Smooth muscle cell (in vitro differentiated cells): ENCODE data around the gene RANBP17. TPM values are rescaled to one million over a fixed set of nuclear protein-coding genes. Genes with fewer than 3 reads are reported as not detected.

Experiments
- DNase-seq: peaks from one replicate; lab custom pipeline; 2025; ENCODE audit not compliant: unreplicated experiment; lab: John Stamatoyannopoulos, UW
- H2AFZ ChIP-seq: fragments of 200-600 bp; sonication (generic); 2 replicates; pipeline ENCODE4 v1.6.0; 2016; ENCODE audit warnings: antibody characterized with exemption, low read depth, mild to moderate bottlenecking
- H3F3A ChIP-seq: fragments of 200-600 bp; sonication (generic); 2 replicates; pipeline ENCODE4 v1.6.0; 2017; ENCODE audit warnings: antibody characterized with exemption, low read depth
- H3K27ac ChIP-seq: fragments of 200-600 bp; sonication (generic); 2 replicates; pipeline ENCODE4 v1.5.1; 2016; ENCODE audit warnings: low read depth, mild to moderate bottlenecking
- H3K27me3 ChIP-seq: fragments of 200-600 bp; sonication (generic); 2 replicates; pipeline ENCODE4 v1.6.1; 2016; ENCODE audit warnings: low read depth, mild to moderate bottlenecking
- H3K36me3 ChIP-seq: fragments of 200-600 bp; sonication (generic); 2 replicates; pipeline ENCODE4 v1.5.1; 2016; ENCODE audit warnings: low read depth
- H3K4me1 ChIP-seq: fragments of 200-600 bp; sonication (generic); 2 replicates; pipeline ENCODE4 v1.5.1; 2016; ENCODE audit warnings: low read depth
- H3K4me2 ChIP-seq: fragments of 200-600 bp; sonication (generic); 2 replicates; pipeline ENCODE4 v1.6.0; 2016; ENCODE audit warnings: mild to moderate bottlenecking
- H3K4me3 ChIP-seq: fragments of 200-600 bp; sonication (generic); 2 replicates; pipeline ENCODE4 v1.5.1; 2016; ENCODE audit warnings: mild to moderate bottlenecking
- H3K79me2 ChIP-seq: fragments of 200-600 bp; sonication (generic); 2 replicates; pipeline ENCODE4 v1.6.0; 2016; ENCODE audit warnings: low read depth, mild to moderate bottlenecking
- H3K9ac ChIP-seq: fragments of 200-600 bp; sonication (generic); 2 replicates; pipeline ENCODE4 v1.6.0; 2016; ENCODE audit warnings: low read depth
- H3K9me3 ChIP-seq: fragments of 200-600 bp; sonication (generic); replicated peaks from 2 replicates; pipeline ENCODE4 v1.5.1; 2016; ENCODE audit warnings: low read depth
- H4K20me1 ChIP-seq: fragments of 200-600 bp; sonication (generic); 2 replicates; pipeline ENCODE4 v1.6.0; 2016; ENCODE audit warnings: low read depth
- WGBS: methylation state at CpG from one replicate; pipeline ENCODE4 v1.1.7; 2016; ENCODE audit warnings: low lambda C conversion rate; 5-methylcytosine and 5-hydroxymethylcytosine counted together
- polyA plus RNA-seq: library from polyadenylated mRNA; unstranded; fragments of >200 nt; fragmentation: Nextera tagmentation; extraction: Ambion mirVana; gene quantifications from 2 replicates; pipeline ENCODE4 v1.2.1, GENCODE V29; 2016
- total RNA-seq: library from RNA; depleted of rRNA; stranded (reverse); fragments of >200 nt; gene quantifications from 2 replicates; pipeline ENCODE4 v1.2.3, GENCODE V29; 2014
- TF ChIP-seq, protein P1 (sequence below): fragments of 200-600 bp; sonication (generic); IDR thresholded peaks from 2 replicates; pipeline ENCODE4 v1.5.1; 2017; ENCODE audit warnings: borderline replicate concordance, mild to moderate bottlenecking, antibody characterized with exemption; ENCODE audit not compliant: insufficient read depth, poor library complexity, severe bottlenecking

Gene RANBP17
- total and polyA plus RNA-seq, 2 experiments from 2014 or later = 13.0 to 42.6 TPM

- Histone ChIP-seq H3K9ac (no peak overlapping the region), H3K4me2 (no peak overlapping the region), H3K27ac (no peak overlapping the region), H3K36me3 (no peaks in the 10 kb centered on the region), H3K9me3 (no peaks in the 10 kb centered on the region), H3K4me3 (no peak overlapping the region), H4K20me1 (no peaks in the 10 kb centered on the region), H3F3A (no peaks in the 10 kb centered on the region), H3K27me3 (no peaks in the 10 kb centered on the region), H3K79me2 (no peaks in the 10 kb centered on the region), H2AFZ (no peak overlapping the region), H3K4me1 (no peaks in the 10 kb centered on the region)
- DNase-seq = no peak
- TF ChIP-seq, protein P1, sequence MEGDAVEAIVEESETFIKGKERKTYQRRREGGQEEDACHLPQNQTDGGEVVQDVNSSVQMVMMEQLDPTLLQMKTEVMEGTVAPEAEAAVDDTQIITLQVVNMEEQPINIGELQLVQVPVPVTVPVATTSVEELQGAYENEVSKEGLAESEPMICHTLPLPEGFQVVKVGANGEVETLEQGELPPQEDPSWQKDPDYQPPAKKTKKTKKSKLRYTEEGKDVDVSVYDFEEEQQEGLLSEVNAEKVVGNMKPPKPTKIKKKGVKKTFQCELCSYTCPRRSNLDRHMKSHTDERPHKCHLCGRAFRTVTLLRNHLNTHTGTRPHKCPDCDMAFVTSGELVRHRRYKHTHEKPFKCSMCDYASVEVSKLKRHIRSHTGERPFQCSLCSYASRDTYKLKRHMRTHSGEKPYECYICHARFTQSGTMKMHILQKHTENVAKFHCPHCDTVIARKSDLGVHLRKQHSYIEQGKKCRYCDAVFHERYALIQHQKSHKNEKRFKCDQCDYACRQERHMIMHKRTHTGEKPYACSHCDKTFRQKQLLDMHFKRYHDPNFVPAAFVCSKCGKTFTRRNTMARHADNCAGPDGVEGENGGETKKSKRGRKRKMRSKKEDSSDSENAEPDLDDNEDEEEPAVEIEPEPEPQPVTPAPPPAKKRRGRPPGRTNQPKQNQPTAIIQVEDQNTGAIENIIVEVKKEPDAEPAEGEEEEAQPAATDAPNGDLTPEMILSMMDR = no peak
- WGBS = 96% methylated on average over 2 of the region's 2 CpGs
Measured at GRCh38 chr5:171221916-171222315, 360.1 kb downstream of the RANBP17 start.

DNA sequence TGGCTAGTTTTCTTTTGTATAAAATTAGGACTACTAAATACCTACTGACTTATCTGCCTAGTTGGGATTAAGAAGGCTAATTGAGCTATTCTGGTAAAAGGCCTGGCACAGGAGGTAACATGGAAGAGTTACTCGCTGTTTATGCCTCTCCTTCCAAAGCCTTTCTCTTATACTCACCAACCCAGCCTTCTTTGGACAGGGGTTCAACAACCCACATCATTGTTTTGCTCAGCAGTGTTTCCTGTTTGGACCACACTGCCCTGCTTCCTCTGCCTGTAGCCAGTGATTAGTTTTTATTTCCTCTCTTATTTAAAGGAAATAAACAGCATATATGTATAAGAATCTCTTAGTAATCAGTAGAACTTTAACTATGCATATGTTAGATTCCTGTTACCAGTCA lies 362.1 kb downstream of the RANBP17 start:
- Histone ChIP-seq H3K27me3 (no peaks in the 10 kb centered on the region), H3K9me3 (no peaks in the 10 kb centered on the region), H3K4me3 (no peak overlapping the region), H3K27ac (no peak overlapping the region), H2AFZ (no peak overlapping the region), H3K79me2 (no peaks in the 10 kb centered on the region), H4K20me1 (no peaks in the 10 kb centered on the region), H3K4me2 (no peak overlapping the region), H3K4me1 (no peaks in the 10 kb centered on the region), H3F3A (no peaks in the 10 kb centered on the region), H3K9ac (no peak overlapping the region), H3K36me3 (no peaks in the 10 kb centered on the region)
- no peak for DNase-seq
- TF ChIP-seq, protein P1 = no peak
- WGBS = 100% methylated on average over 1 of the region's 1 CpG

GRCh38 chr5:171226096-171226754 lies 364.4 kb downstream of the RANBP17 start:
- no peaks in the 10 kb centered on the region for H3F3A ChIP-seq
- no peaks in the 10 kb centered on the region for H3K27me3 ChIP-seq
- no peaks in the 10 kb centered on the region for H4K20me1 ChIP-seq
- H3K9me3 ChIP-seq = no peaks in the 10 kb centered on the region
- H3K79me2 ChIP-seq = no peaks in the 10 kb centered on the region
- H3K4me3 ChIP-seq = no peak overlapping the region
- no peaks in the 10 kb centered on the region for H3K36me3 ChIP-seq
- TF ChIP-seq, protein P1 = no peak
- WGBS = 91% methylated on average over 5 of the region's 5 CpGs
- H3K4me1 ChIP-seq = no peaks in the 10 kb centered on the region
- H3K27ac ChIP-seq = no peak overlapping the region
- no peak overlapping the region for H2AFZ ChIP-seq
- no peak overlapping the region for H3K4me2 ChIP-seq
- no peak overlapping the region for H3K9ac ChIP-seq
- no peak for DNase-seq

GRCh38 chr5:171226864-171227263 lies 365.0 kb downstream of the RANBP17 start:
- H3K36me3 ChIP-seq = no peaks in the 10 kb centered on the region
- no peak overlapping the region for H3K27ac ChIP-seq
- no peaks in the 10 kb centered on the region for H3K79me2 ChIP-seq
- TF ChIP-seq, protein P1 = no peak
- no peak overlapping the region for H3K4me3 ChIP-seq
- no peaks in the 10 kb centered on the region for H3K27me3 ChIP-seq
- no peaks in the 10 kb centered on the region for H4K20me1 ChIP-seq
- H3K9me3 ChIP-seq = no peaks in the 10 kb centered on the region
- H3F3A ChIP-seq = no peaks in the 10 kb centered on the region
- H3K9ac ChIP-seq = no peak overlapping the region
- no peaks in the 10 kb centered on the region for H3K4me1 ChIP-seq
- 100% methylated on average over 1 of the region's 1 CpG for WGBS
- no peak overlapping the region for H3K4me2 ChIP-seq
- H2AFZ ChIP-seq = no peak overlapping the region
- DNase-seq = no peak
